SK-MEL-5 (cell line): ENCODE data around the gene TMEM269. TPM values are rescaled to one million over a fixed set of nuclear protein-coding genes. Genes with fewer than 3 reads are reported as not detected.
A peak's percentile ranks its signal among the peaks of the same experiment; 100 is the strongest.

Source experiments
- DNase-seq: peaks from one replicate; pipeline ENCODE4 v3.0.0-alpha.2; 2016; ENCODE audit warnings: low read depth, low spot score
- in situ Hi-C: cut with HindIII; loops from 2 replicates; pipeline ENCODE4 v1.10.0; 2016; ENCODE audit warnings: low sequenced_read_pairs, high pct_unique_total_duplicates, low pct_unique_long_range_greater_than_20kb
- polyA plus RNA-seq, 2 experiments: library from polyadenylated mRNA; depleted of rRNA; stranded (reverse); fragments of >200 nt; gene quantifications; 2 replicates each; pipeline ENCODE4 v1.2.3, GENCODE V29; 2015
- total RNA-seq: library from RNA; depleted of rRNA; stranded (reverse); fragments of >200 nt; shearing (Covaris generic); gene quantifications from 2 replicates; pipeline ENCODE4 v1.2.3, GENCODE V29; 2014; rRNA removed

TMEM269 gene
- total RNA-seq, result not detected in 2 replicates
- polyA plus RNA-seq (2015; cell fraction: cytosol; rRNA removed), result not detected in 2 replicates
- polyA plus RNA-seq (2015; cell fraction: nucleus; rRNA removed), result 0.31 TPM in 1 of 2 replicates, not detected in the other

GRCh38 chr1:42784946-42785693, at the start of gene TMEM269:
TMEM269 (plus strand) TSS chr1:42784991; CDS start chr1:42789894, 4,903 bp downstream.
- in situ Hi-C loops, result no loop called here
- DNase-seq, result no peak

- in situ Hi-C loops, result no loop called here
- no peak for DNase-seq
Observed at GRCh38 chr1:42735056-42735455, 49.7 kb upstream of the TMEM269 start.

GRCh38 chr1:42735477-42736105, 49.2 kb upstream of the TMEM269 start:
- in situ Hi-C loops, result no loop called here
- no peak for DNase-seq

- in situ Hi-C loops, result no loop called here
- DNase-seq, result peak; percentile 61
Observed at GRCh38 chr1:42736152-42736551, 48.6 kb upstream of the TMEM269 start.

GRCh38 chr1:42736571-42737200, 48.1 kb upstream of the TMEM269 start:
- in situ Hi-C loops, result no loop called here

GRCh38 chr1:42737257-42737656, 47.5 kb upstream of the TMEM269 start:
- DNase-seq, result no peak
- in situ Hi-C loops, result no loop called here

More at GRCh38 chr1:42736571-42737200, 48.1 kb upstream of the TMEM269 start:
- DNase-seq, result no peak

GRCh38 chr1:42737986-42738677, 46.7 kb upstream of the TMEM269 start:
- no peak for DNase-seq
- in situ Hi-C loops, result no loop called here

- in situ Hi-C loops, result no loop called here
- DNase-seq, result no peak
Observed at GRCh38 chr1:42738678-42739226, 46.0 kb upstream of the TMEM269 start.

GRCh38 chr1:42739753-42740700, 44.8 kb upstream of the TMEM269 start, which contains the start of gene CLDN19:
CLDN19 (minus strand) TSS chr1:42740236; CDS start chr1:42740063, 173 bp downstream.
- in situ Hi-C loops, result no loop called here
- DNase-seq, result no peak

GRCh38 chr1:42740851-42741580, 43.8 kb upstream of the TMEM269 start:
- no peak for DNase-seq
- in situ Hi-C loops, result no loop called here

- DNase-seq, result no peak
- in situ Hi-C loops, result no loop called here
Observed at GRCh38 chr1:42741706-42742105, 43.1 kb upstream of the TMEM269 start.

- in situ Hi-C loops, result no loop called here
- no peak for DNase-seq
Observed at GRCh38 chr1:42742141-42742540, 42.6 kb upstream of the TMEM269 start.

GRCh38 chr1:42742617-42743316, 42.0 kb upstream of the TMEM269 start:
- in situ Hi-C loops, result no loop called here

GRCh38 chr1:42743317-42744147, 41.3 kb upstream of the TMEM269 start:
- no peak for DNase-seq
- in situ Hi-C loops, result no loop called here

More at GRCh38 chr1:42742617-42743316, 42.0 kb upstream of the TMEM269 start:
- no peak for DNase-seq

GRCh38 chr1:42744148-42744413, 40.7 kb upstream of the TMEM269 start:
- no peak for DNase-seq
- in situ Hi-C loops, result no loop called here
